SU-DHL-6 (cell line): ENCODE data around the gene NOX3.

Experiments
- CTCF ChIP-seq: fragments of 200-600 bp; sonication (generic); IDR thresholded peaks from one replicate; pipeline ENCODE4 v1.5.1; 2017; ENCODE audit warnings: antibody characterized with exemption, mild to moderate bottlenecking, low read length, moderate library complexity; ENCODE audit not compliant: insufficient read depth, poor library complexity, severe bottlenecking
- EZH2phosphoT487 ChIP-seq: fragments of 200-600 bp; sonication (generic), shearing (Covaris generic); conservative IDR thresholded peaks from 2 replicates; pipeline ENCODE4 v1.6.1; 2018; ENCODE audit warnings: mild to moderate bottlenecking, antibody characterized with exemption, low read length, moderate library complexity, mixed read lengths

- TF ChIP-seq CTCF (no peak), EZH2phosphoT487 (no peak)
These were observed 7.7 kb downstream of the NOX3 start for GRCh38 chr6:155447949-155448348.
